Stimulated activated CD8-positive, alpha-beta memory T cell treated with anti-CD3 and anti-CD28 coated beads, Interleukin-7, amount 100 ng/mL, for 4 hours (primary cell): Measurements from ENCODE around the gene ATG4C.
"Not testable (repeated sequence)": the region's sequence is repeated elsewhere in the genome, so short reads cannot be mapped to it uniquely, and the experiment has no call there.

Experiments used
- DNase-seq, 2 donors: peaks; one replicate each; pipeline ENCODE4 v3.0.0-alpha.2; 2020; ENCODE audit warnings: low read depth in 2 of 2

ATG4C gene, protein sequence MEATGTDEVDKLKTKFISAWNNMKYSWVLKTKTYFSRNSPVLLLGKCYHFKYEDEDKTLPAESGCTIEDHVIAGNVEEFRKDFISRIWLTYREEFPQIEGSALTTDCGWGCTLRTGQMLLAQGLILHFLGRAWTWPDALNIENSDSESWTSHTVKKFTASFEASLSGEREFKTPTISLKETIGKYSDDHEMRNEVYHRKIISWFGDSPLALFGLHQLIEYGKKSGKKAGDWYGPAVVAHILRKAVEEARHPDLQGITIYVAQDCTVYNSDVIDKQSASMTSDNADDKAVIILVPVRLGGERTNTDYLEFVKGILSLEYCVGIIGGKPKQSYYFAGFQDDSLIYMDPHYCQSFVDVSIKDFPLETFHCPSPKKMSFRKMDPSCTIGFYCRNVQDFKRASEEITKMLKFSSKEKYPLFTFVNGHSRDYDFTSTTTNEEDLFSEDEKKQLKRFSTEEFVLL

DNA sequence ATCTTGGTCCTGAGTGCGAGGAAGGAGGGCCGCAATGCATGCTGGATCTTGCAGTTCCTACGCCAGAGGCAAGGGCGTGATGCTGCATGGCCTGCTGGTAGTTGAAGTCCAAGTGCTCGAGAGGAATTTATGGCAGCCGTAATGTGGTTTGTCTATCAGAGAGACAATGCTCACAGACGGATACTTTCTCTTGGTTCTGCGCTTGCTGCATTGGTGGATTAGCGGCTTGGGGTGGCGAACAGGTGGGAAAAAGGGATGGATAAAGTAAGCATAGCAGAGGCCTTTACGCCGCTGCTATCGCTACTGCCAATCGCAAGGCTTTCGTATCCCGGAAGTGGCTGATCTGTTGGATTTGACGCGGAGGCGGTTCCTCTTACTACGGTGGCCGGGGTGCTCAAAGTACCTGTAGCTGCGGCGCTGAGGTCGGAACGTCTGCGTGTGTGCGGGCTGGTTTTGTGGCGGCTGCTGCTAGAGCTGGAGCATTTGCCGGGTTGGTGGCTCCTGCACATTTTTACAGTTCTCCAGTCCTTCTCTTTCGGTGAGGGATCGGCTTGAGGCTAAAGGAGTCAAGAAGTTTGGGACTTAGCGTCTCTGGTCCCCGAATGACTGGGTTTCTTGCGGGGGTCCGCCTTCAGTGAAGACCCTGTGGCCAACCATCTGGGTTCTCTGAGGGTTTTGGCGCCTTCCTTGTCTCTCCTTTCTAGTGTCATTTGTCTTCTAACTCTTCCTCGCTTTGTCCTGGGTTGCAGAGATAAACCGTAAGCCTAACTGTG is at the start of gene ATG4C:
TSS of gene ATG4C (plus strand) at position 397 of the 773 bp plus-strand sequence. CDS start 19,655 bp downstream, outside the sequence.
- DNase-seq: peak; percentile 86 to 89

DNA sequence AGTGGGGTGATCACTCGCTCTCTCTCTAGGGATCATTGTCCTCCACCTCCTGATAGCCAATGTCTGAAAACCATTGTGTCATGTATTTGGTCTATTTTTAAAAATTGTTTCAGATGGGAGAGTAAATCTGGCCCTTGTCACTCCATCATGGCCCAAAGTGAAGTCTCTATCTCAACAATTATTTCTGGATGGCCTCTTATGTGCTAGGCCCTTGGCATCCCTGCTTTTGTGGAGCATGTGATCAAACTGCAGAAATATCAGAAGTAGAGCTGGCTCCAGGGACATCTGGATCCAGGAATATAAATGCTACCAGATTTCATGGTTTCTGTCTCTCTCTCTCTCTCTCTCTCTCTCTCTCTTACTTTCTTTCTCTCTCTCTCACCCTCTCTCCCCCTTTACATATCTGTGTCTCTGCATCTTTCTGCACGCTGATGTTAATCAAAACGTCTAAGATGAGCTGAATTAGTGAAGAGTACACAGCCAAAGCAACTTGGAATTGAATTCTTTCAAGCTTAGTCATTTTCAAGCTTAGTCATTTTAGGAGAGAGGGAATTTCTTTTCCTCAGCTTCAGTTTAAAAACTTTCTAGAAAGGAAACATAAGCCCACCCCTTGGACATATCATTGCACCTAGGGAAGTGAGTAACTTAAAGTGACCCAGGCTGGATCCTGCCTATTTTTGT is 48.3 kb upstream of the ATG4C start:
- no peak for DNase-seq

DNA sequence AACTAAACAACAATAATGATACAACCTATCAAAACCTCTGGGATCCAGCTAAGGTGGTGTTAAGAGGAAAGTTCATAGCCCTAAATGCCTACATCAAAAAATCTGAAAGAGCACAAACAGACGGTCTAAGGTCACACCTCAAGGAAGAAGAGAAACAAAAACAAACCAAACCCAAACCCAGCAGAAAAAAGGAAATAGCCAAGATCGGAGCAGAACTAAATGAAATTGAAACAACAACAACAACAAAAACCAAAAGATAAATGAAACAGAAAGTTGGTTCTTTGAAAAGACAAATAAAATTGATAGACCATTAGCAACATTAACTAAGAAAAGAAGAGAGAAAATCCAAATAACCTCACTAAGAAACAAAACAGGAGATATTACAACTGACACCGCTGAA is 43.2 kb upstream of the ATG4C start:
- not testable (repeated sequence) for DNase-seq

DNA sequence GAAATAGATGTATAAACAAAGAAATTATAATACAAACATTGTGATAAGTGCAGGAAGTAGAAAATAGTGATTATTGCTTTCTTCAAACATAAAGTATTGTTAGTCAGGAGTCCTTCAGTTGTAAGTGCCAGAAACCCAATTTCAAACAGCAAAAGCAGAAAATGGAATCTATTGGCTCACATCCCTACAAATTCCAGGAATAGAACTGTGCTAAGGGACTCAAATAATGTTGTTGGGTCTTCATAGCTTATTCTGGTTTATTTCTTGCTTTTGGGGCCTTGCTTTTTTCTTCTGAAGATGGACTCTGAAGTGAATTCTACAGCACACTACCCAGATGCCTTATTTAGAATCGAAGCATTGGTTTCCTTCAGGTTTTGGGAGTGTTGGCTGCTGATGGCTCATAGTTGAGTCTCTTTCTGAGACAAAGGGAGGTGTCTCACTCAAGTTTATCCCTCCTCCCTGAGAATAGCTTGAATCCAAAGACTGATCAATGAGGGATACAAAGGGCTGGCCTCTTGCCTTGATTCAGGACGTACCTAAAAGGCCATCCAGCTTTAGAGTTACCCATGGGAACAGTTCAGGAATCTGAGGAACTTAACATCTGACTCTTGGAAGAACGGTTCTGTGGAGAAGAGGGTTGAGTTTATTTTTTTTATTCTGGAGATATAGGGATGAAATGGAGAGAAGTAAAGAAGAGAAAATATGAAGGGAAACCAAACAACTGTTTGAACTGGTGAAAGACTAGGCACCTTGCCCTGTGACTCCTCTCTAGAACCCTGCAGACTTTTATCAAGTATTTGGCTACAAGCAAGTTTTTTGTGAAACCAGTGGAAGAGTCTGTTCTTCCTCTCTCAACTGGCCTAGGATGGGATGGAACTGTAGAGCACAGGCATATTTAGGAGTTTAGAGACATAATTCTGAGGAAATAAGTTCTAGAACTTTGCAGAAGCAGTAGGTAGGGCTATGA is 39.0 kb upstream of the ATG4C start:
- no peak for DNase-seq

DNA sequence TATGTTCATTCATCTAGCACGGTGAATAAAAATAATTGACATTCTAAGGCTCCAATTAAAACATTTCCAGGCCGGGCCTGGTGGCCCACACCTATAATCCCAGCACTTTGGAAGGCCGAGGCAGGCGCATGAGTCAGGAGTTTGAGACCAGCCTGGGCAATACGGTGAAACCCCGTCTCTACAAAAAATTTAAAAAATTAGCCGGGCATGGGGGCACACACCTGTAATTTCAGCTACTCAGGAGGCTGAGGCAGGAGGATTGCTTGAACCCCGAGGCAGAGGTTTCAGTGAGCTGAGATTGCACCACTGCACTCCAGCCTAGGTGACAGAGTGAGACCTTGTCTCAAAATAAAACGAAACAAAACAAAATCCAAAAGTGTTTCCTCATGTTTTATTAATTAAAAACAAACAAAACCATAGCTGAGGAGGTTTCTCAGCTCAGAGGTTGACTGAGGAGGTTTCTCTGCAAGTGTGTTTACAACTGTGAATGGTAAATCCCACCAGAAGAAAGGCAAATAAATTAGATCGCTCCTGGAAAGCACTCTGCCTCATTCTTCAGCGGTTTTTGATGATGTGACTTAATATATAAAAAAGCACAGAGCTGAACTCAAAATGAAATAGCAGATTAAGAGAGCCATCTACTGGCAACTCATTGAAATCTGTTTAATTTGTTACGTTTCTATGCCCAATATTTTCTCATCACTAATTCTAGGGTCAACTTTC is 37.7 kb upstream of the ATG4C start:
- no peak for DNase-seq

DNA sequence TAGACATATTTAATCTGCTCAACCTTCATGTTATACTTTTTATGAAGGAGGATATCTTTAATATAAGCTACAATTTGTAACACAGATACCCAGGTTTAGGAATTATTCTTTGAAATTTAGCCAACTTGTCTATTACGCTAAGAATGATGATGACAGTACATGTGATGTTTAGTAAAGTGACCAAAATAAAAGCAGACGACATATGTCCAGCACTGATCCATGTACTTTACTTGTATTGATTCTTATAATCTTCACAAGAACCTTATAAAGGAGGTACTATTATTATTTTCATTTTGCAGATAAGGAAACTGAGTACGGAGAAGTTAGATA is 37.2 kb upstream of the ATG4C start:
- no peak for DNase-seq

DNA sequence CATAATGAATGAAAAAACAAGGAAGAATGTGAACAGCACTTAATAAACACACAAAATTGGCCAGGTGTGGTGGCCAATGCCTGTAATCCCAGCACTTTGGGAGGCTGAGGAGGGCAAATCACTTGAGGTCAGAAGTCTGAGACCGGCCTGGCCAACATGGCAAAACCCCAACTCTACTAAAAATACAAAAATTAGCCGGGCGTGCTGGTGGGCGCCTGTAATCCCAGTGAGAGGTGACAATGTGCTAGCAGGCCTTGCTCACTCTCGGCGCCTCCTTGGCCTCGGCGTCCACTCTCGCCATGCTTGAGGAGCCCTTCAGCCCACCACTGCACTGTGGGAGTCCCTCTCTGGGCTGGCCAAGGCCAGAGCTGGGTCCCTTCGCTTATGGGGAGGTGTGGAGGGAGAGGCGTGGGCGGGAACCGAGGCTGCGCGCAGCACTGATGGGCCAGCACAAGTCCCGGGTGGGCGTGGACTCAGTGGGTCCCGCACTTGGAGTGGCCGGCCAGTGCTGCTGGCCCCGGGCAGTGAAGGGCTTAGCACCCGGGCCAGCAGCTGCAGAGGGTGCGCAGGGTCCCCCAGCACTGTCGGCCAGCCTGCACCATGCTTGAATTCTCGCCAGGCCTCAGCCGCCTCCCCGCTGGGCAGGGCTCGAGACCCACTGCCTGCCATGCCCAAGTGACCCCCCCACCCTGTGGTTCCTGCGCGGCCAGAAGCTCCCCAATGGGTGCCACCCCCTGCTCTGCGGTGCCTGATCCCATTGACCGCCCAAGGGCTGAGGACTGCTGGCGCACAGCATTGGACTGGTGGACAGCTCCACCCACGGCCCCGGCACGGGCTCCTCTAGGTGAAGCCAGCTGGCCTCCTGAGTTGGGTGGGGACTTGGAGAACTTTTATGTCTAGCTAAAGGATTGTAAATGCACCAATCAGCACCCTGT is 30.6 kb upstream of the ATG4C start:
- no peak for DNase-seq

DNA sequence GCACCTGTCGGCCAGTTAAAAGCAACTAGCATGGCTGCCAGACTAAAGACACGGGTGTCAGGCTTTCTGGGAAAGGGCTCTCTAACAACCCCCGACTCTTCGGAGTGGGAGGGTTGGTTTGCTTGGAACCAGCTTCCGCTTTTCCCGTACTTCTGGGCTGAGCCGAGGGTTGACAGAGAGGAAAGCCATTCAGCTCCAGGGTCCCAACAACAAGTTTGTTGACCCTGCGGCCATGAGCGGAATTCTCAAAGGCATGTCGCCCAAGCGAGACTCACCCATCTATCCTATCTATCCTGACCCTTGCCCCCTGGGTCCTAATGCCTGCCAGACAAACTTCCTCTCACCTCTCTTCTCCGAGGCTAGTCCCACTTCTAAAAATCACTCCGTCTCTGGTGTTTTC is 29.0 kb upstream of the ATG4C start:
- DNase-seq: not testable (repeated sequence)

DNA sequence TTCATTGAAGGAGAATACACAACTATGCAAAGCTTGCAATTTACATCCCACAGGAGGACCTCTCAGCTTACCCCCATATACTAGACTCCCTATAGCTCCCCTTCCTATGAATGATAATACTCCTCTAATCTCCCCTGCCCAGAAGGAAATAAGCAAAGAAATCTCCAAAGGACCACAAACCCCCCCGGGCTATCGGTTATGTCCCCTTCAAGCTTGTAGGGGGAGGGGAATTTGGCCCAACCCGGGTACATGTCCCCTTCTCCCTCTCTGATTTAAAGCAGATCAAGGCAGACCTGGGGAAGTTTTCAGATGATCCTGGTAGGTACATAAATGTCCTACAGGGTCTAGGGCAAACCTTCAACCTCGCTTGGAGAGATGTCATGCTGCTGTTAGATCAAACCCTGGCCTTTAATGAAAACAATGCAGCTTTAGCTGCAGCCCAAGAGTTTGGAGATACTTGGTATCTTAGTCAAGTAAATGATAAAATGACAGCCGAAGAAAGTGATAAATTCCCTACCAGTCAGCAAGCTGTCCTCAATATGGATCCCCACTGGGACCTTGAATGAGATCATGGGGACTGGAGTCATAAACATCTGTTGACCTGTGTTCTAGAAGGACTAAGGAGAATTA is 27.6 kb upstream of the ATG4C start:
- DNase-seq: not testable (repeated sequence)

DNA sequence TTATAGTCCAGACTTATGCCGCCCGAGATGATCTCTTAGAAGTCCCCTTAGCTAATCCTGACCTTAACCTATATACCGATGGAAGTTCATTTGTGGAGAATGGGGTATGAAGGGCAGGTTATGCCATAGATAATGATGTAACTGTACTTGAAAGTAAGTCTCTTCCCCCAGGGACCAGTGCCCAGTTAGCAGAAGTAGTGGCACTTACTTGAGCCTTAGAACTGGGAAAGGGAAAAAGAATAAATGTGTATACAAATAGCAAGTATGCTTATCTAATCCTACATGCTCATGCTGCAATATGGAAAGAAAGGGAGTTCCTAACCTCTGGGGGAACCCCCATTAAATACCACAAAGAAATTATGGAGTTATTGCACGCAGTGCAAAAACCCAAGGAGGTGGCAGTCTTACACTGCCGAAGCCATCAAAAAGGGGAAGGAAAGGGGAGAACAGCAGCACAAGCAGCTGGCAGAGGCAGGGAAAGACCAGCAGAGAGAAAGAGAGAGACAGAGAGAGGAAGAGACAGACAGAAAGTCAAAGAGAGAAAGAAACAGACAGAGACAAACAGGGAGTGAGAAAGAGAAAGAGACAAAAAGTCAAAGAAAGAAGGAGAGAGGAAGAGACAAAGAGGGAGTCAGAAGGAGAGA is 24.6 kb upstream of the ATG4C start:
- DNase-seq: not testable (repeated sequence)

DNA sequence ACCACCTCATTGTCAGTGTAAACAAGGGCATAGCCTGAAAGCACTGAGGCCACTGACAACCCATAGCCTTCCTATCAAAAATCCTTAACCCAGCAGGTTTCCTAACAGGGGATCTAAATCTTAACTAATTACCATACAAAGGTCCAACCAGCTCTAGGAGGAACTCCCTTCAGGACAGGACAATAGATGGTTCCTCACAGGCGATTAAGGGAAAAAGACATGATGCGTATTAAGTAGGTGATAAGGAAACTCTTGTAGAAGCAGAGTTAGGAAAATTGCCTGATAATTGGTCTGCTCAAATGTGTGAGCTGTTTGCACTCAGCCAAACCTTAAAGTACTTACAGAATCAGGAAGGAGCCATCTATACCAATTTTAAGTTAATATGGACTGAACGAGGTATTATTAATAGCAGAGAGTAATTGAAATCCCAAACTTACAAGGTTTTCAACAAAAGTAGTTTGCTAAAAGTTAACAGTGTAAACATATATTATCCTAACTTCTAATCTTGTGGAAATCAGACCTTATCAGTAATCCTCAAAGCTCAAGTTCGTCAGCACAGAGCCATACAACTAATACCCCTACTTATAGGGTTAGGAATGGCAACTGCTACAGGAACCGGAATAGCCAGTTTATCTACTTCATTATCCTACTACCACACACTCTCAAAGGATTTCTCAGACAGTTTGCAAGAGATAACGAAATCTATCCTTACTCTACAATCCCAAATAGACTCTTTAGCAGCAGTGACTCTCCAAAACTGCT is 23.7 kb upstream of the ATG4C start:
- DNase-seq: not testable (repeated sequence)

DNA sequence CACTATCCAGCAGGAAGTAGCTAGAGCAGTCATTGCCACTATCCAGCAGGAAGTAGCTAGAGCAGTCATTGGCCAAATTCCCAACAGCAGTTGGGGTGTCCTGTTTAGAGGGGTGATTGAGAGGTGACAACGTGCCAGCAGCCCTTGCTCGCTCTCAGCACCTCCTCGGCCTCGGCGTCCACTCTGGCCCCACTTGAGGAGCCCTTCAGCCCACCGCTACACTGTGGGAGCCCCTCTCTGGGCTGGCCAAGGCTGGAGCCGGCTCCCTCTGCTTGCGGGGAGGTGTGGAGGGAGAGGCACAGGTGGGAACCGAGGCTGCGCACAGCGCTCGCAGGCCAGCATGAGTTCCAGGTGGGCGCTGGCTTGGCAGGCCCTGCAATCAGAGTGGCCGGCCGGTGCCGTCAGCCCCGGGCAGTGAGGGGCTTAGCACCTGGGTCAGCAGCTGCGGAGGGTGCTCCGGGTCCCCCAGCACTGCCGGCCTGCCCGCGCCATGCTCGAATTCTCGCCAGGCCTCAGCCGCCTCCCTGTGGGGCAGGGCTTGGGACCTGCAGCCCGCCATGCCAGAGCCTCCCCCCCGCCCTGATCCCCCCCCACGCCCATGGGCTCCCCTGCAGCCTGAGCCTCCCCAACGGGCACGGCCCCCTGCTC is 22.6 kb upstream of the ATG4C start:
- DNase-seq: not testable (repeated sequence)

DNA sequence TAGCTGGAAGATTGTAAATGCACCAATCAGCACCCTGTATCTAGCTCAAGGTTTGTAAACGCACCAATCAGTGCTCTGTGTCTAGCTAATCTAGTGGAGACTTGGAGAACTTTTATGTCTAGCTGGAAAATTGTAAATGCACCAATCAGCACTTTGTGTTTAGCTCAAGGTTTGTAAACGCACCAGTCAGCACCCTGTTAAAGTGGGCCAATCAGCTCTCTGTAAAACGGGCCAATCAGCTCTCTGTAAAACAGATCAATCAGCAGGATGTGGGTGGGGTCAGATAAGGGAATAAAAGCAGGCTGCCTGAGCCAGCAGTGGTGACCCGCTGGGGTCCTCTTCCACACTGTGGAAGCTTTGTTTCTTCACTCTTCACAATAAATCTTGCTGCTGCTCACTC is 21.9 kb upstream of the ATG4C start:
- DNase-seq: not testable (repeated sequence)

DNA sequence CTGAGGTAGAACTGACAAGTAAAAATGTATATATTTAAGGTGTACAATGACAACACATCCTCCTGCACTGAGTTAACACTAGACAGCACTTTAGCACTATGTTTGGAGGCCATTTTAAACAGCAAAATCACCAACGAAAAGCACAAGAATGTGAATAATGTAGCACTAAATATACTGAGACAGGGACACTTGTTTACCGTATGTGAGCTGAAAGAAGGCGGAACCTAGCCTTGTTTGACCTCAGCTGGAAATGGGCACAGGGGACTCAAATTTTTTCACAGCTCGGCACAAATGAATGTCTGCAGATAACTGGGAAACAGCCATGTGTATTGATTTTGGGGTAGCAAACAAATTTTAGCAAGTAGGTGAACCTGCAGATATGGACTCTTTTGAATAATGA is 18.0 kb upstream of the ATG4C start:
- DNase-seq: no peak

DNA sequence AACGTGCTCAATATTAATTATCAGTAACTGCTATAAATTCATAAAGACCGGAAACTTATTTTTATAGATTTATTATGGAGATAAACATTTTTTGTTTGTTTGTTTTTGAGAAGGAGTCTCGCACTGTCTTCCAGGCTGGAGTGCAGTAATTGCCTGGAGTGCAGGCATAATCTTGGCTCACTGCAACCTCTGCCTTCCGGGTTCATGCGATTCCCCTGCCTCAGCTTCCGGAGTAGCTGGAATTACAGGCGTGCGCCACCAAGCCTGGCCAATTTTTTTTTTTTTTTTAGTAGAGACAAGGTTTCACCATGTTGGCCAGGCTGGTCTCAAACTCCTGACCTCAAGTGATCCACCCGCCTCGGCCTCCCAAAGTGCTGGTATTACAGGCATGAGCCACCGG is 15.4 kb upstream of the ATG4C start:
- DNase-seq: not testable (repeated sequence)

DNA sequence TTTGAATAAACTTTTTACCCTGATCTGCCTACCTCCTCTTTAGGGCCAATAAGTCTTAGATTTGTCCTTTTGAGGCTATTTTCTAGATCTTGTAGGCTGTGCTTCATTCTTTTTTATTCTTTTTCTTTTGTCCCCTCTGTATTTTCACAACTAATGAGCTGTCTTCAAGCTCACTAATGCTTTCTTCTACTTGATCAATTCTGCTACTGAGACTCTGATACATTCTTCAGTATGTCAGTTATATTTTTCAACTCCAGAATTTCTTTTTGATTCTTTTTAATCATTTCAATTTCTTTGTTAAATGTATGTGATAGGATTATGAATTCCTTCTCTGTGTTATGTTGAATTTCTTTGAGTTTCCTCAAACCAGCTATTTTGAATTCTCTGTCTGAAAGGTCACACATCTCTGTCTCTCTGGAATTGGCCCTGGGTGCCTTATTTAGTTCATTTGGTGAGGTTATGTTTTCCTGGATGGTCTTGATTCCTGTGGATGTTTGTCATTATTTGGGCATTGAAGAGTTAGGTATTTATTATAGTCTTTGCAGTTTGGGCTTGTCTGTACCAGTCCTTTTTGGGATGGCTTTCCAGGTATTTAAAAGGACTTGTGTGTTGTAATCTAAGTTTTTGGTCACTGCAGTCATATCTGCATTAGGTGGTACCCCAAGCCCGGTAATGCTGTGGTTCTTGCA is 11.2 kb upstream of the ATG4C start:
- no peak for DNase-seq

DNA sequence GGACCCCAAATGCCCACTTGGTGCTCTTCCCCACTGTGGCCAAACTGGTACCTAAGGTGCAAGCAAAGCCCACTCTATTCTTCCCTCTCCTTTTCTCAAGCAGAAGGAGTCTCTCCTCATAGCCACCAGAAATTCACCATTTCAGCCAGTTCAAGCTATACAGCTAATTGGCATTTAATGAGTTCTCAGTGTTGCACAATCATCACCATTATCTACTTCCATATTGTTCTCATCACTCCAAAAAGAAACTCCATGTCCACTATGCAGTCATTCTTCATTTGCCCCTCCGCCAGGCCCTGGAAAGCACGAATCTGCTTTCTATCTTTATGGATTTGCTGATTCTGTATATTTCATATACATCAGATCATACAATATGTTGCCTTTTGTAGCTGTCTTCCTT is 9.9 kb upstream of the ATG4C start:
- DNase-seq: no peak
